ENCODE results near the gene BBLN.
"Not testable (repeated sequence)": the region's sequence is repeated elsewhere in the genome, so short reads cannot be mapped to it uniquely, and the experiment has no call there.

DNA sequence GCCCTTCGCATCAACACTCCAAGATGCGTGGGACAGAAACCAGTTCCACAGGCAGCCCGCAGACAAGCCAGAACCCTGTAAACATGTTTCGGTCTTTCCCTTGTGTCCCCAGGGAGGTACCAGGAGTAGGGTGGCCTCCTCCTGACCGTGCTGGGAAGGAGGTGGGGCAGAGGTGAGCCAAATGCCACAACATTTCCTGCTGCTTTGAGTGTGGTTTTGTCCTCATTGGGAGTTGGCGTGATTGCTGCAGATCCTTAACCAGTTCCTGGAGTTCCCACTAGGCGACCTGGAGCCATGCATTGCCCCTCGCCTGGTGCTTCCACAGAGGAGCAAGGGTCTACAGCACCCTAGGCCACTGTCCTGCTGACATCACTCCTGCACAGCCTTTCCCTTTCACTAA lies 24.5 kb upstream of the BBLN start:
- not testable (repeated sequence) for TF ChIP-seq CTCF (IDR thresholded peaks at IDR 0.05; ENCODE audit: low read depth, low read length, poor library complexity, severe bottlenecking); EZH2phosphoT487 (IDR thresholded peaks at IDR 0.05; ENCODE audit: borderline replicate concordance, low read length)

Measured in DOHH2 (cell line).